AG09319 (cell line): ENCODE results near the gene UGGT2.
"Not testable (repeated sequence)": the region's sequence is repeated elsewhere in the genome, so short reads cannot be mapped to it uniquely, and the experiment has no call there.

ENCODE experiments used
- DNase-seq: peaks from one replicate; pipeline ENCODE4 v3.0.0-alpha.2; 2010; ENCODE audit warnings: low read depth; ENCODE audit errors: extremely low read depth
- TF ChIP-seq, protein P1 (sequence below): IDR thresholded peaks from 2 replicates; pipeline ENCODE4 v1.5.1; 2011; ENCODE audit warnings: low read depth, mild to moderate bottlenecking, inconsistent platforms, low read length, moderate library complexity

Gene UGGT2

DNA sequence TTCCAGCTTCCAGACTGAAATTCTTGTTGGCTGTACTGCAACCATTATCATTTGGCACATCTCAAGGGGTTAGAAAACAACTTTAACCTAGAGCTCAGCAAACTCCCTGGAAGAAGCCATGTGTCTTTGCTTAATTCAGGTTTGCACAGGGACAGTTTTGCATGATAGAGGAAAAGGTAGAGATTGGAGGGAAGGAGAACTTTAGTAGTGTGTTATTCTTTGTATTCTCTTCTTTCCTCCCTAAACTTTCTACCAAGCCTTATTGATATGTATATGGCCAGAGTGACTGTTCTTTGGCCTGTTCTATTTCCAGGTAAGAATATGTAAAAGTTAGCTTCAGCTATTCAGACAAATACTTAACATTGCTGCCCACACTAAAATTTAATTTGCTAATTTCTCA, 53.1 kb downstream of the UGGT2 start:
- DNase-seq, result no peak
- TF ChIP-seq, protein P1, sequence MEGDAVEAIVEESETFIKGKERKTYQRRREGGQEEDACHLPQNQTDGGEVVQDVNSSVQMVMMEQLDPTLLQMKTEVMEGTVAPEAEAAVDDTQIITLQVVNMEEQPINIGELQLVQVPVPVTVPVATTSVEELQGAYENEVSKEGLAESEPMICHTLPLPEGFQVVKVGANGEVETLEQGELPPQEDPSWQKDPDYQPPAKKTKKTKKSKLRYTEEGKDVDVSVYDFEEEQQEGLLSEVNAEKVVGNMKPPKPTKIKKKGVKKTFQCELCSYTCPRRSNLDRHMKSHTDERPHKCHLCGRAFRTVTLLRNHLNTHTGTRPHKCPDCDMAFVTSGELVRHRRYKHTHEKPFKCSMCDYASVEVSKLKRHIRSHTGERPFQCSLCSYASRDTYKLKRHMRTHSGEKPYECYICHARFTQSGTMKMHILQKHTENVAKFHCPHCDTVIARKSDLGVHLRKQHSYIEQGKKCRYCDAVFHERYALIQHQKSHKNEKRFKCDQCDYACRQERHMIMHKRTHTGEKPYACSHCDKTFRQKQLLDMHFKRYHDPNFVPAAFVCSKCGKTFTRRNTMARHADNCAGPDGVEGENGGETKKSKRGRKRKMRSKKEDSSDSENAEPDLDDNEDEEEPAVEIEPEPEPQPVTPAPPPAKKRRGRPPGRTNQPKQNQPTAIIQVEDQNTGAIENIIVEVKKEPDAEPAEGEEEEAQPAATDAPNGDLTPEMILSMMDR, result no peak

DNA sequence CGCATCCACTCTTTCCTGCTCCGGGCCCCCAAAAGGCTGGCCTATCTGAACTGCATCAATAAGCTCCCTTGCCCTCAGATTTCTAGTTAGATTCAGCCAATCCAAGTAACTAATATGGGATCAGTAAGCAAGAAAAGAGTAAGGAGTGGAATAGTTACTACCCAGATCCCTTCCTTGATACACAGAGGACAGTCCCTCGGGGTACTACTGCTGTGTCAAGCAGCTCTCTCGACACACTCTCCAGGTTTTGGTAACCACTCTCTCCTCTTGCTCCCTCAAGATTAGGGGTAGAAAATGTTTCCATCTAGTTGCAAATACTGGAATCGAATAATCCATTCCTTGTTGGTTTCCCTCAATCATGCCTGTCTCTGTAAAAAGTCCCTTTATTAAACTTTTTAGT, 65.4 kb downstream of the UGGT2 start:
- TF ChIP-seq, protein P1, result no peak
- DNase-seq, result no peak

DNA sequence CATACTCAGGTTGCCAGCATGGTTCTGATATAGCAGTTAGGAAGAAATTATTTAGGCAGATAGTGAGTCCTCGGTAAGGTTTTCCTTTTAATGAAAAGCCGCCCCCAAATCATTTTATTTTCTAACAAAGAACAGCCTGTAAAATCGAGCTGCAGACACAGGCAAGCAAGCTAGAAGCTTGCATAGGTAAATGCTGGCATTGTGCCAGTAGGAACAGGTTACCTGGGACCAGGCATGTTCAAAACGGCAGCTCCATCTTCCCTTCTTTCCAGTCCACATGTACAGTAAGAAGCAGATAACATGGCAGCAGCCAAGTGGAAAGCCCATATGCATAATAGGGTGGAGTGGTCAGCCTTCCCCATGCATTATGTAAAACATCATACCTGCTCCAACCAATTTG, 71.1 kb downstream of the UGGT2 start:
- no peak for DNase-seq
- TF ChIP-seq, protein P1, result no peak

GRCh38 chr13:95972651-95973050, 80.5 kb downstream of the UGGT2 start:
- not testable (repeated sequence) for DNase-seq

DNA sequence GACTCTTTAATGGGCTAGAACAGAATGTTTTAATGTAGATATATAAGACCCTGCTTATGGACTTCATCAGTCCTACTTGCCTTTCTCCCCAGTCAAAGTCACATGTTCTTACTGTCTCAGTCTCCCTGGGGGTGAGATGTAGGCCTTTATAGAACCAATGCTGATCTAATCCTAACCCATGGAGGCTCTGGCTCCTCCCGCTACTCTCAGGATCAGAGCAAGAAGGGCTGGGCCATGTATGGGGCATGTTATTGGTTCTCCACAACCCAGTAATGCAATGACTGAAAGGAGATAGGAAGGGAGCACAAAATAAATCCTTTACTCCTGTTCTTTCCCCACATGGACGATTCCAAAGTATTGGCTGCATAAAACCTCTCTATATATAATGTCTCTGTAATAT, 82.3 kb downstream of the UGGT2 start:
- no peak for DNase-seq
- TF ChIP-seq, protein P1, result no peak

DNA sequence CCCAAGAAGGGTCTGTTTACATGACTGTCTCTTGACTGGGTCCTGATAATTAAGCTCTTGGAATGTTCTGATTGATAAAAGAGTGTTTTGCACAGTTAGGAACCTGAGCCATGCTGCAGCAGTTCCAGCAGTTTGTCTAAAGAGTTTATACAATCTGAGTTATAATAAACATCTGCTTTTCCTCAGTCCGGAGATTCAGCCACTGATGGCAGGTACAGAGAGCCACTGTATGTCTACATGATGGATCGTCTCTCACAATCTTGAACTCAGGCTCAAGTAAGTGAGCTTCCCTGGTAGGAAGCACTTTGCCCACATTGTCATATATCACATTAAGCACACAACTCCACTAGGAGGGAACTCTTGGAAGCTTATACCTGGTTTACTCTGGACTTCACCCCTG, 84.3 kb downstream of the UGGT2 start:
- TF ChIP-seq, protein P1, result no peak
- no peak for DNase-seq

- TF ChIP-seq, protein P1, result no peak
- DNase-seq, result no peak
These were observed 95.9 kb downstream of the UGGT2 start for GRCh38 chr13:95957331-95957730.

DNA sequence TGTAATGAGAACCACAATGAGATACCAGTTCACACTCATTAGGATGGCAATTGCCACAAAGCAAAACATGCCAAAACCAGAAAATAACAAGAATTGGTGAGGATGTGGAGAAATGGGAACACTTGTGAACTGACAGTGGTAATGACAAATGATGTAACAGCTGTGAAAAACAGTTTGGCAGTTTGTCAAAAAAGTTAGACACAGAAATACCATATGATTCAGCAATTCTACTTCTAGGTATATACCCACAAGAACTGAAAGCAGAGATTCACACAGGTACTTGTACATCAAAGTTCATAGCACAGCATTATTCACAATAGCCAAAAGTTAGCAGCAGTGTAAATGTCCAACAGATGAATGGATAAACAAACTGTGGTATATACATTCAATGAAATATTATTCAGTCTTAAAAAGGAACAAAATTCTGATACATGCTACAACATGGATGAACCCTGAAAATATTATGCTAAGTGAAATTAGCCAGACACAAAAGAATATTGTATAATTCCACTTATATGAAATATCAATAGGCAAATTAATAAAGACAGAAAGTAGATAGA, 96.5 kb downstream of the UGGT2 start:
- no peak for DNase-seq
- TF ChIP-seq, protein P1, result no peak
